GDM1 (cell line): ENCODE data around the gene MAP4.
"Not testable (repeated sequence)": the region's sequence is repeated elsewhere in the genome, so short reads cannot be mapped to it uniquely, and the experiment has no call there.

Source experiments
- DNase-seq: peaks from one replicate; lab custom pipeline; 2025; lab: John Stamatoyannopoulos, UW

The MAP4 gene

DNA sequence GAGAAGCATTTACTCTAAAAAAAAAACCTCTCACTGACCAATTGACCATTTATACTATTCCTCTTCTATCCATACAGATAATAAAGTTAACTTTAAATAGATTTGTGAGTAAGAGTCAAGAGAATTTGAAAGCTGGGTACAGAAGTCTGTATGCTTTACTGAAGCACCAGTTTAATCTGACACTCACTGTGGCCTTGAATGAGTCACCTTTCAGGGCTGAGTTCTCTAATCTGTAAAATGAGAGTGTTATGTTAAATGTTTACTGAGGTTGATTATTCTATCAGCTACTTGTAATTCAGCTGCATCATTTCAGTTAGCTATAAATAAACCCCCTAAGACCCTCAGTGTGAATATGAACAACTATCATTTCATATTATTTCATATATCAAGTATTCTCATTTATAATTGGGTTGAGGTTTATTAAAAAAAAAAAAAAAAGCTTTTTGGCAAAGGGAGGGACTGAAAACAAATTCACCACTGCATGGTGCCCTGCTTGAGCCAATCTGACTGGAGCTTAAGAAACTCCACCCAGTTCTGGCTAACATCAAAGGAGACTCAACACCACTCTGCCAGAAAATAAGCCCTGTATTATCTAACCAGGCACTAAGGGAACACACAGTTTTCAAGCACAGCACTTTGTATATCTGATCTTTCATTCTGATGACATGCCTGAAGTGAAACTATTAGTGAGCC lies 2.8 kb downstream of the MAP4 start:
- DNase-seq, result no peak

- no peak for DNase-seq
Measured at GRCh38 chr3:48012659-48013058, 3.6 kb downstream of the MAP4 start.

DNA sequence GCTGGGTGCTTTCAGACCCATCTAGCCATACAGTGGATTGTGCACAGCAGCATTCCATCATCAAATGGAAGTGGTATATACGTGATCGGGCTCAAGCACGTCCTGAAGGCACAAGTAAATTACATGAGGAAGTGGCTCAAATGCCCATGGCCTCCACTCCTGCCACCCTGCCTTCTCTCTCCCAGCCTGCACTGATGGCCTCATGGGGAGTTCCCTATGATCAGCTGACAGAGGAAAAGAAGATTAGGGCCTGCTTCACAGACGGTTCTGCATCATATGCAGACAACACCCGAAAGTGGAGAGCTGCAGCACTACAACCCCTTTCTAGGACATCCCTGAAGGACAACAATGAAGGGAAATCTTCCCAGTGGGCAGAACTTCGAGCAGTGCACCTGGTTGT lies 8.2 kb downstream of the MAP4 start:
- DNase-seq, result not testable (repeated sequence)

GRCh38 chr3:48007361-48007760 lies 8.9 kb downstream of the MAP4 start:
- DNase-seq, result not testable (repeated sequence)

- not testable (repeated sequence) for DNase-seq
Measured at GRCh38 chr3:48006794-48007193, 9.4 kb downstream of the MAP4 start.

DNA sequence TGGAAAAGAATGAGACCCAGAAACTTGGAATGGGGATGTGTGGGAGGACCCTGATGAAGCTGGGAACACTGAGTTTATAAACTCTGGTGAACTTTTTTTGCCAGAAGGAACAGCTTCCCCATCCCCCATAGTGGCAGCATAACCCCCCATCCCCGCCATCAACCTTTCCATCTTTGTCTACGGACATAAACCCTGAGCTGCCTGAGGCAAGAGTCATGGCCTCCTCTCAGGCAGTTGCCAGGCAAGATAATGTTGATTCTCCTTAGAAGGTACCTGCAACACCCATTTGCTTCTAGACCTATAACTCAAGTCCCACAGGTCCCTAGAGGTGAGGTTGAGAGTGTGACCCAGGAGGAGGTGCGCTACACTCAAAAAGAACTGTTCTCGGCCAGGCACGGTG lies 11.5 kb downstream of the MAP4 start:
- no peak for DNase-seq

DNA sequence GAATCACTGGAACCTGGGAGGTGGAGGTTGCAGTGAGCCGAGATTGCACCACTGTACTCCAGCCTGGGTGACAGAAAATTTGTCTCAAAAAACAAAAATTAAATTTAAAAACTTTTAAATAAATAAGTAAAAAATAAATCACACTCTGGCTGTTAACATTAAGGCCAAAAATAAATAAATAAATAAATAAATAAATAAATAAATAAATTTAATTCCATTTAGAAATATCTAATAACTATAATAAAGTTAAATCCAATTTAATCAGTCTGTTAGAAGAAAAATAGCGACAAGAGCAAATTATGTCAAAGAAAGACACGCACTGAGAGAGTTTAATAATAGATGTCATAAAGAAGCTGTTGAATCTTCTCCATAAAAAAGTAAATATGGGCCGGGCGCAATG lies 13.4 kb downstream of the MAP4 start:
- DNase-seq, result no peak

DNA sequence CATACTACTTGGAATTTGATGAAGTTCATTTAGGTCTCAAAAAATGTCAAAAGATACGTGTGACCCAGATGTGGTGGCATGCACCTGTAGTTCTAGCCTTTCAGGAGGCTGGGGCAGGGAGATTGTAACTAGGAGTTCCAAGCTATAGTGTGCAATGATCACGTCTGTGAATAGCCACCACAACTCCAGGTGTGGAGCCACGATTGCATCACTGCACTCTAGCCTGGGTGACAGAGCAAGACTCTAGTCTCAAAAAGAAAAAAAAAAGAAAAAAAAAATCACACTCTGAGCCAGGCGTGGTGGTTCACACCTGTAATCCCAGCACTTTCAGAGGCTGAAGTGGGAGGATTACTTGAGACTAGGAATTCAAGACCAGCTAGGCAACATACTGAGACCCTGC lies 14.2 kb downstream of the MAP4 start:
- no peak for DNase-seq

GRCh38 chr3:48000212-48000611 lies 16.0 kb downstream of the MAP4 start:
- DNase-seq, result no peak

DNA sequence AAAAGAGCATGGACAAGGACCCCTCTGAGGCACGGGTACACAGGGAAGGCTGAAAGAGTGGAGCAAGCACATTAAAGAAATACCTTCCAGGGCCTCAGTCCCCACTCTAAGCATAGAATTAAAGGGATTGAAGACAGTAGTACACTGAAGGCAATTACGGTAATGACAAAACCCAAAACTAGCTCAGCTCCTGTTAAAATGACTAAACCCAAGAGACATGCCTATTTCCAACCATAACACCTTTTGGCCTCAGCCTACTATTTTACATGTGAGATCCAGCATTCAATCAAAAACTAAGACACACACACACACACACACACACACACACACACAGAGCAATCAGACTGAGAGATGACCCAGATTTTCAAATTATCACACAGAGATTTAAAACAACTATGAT lies 19.8 kb downstream of the MAP4 start:
- no peak for DNase-seq

DNA sequence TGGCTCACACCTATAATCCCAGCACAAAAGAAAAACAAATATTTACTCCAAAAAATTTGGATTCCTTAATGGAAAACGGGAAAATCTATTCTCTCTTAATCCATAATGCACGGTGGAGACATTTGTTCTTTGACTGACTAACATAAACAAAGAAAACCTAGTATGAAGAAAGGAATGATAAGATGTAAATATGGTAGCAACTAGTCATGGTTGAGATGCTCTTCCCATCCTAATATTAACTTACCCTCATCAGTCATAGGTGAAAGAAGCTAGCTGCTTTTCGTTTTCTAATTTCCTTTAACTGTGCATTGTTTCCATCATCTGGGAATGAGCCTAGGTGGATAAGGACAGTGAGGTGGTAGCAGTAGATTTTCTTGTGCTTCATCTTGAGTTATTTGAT lies 22.0 kb downstream of the MAP4 start:
- DNase-seq, result no peak

DNA sequence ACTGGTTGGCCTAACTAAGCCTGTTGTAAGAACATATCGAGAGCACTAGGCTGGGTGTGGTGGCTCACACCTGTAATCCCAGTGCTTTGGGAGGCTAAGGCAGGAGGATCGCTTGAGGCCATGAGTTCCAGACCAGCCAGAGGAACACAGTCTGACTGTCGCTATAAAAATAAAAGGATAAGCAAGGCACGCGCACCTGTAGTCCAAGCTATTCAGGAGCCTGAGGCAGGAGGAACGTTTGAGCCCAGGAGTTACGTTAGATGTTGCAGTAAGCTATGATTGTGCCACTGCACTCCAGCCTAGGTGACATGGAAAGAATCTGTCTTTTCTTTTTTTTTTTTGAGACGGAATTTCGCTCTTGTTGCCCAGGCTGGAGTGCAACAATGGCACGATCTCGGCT lies 24.9 kb downstream of the MAP4 start:
- DNase-seq, result no peak

GRCh38 chr3:47989981-47990440 lies 26.2 kb downstream of the MAP4 start:
- peak; percentile 72 for DNase-seq

DNA sequence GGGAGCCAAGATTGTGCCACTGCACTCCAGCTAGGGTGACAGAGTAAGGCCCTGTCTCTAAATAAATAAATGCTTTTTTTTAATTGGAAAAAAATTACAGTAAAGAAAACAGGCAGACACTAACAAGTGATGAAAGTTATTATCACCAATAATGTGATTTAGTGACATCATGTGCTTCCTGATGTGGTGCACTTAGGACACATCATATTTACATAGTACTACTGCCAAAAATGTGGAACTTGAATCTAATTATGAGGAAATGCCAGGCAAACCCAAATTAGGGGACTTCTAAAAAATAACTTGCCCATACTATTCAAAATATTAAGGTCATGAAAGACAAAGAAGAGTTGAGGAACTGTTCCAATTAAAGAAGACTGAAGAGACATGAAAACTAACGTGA lies 30.8 kb downstream of the MAP4 start:
- DNase-seq, result no peak

- no peak for DNase-seq
Measured at GRCh38 chr3:47984075-47984728, 32.0 kb downstream of the MAP4 start.

GRCh38 chr3:47980795-47981194 lies 35.4 kb downstream of the MAP4 start:
- no peak for DNase-seq

DNA sequence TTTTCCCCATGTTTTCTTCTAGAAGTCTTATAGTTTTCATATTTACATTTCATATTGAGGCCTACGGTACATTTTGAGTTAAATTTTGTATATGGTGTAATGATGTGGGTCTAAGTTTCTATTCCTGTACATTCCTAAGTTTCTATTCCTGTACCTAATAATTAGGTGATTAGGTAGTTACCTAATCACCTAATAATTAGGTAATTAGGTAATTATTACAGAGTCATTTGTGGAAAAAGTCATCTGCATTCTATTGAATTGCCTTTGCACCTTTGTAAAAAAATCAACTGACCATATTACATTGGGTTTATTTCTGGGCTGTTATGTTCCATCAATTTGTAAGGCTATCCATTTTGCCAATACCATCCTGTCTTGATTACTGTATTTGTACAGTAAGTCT lies 37.1 kb downstream of the MAP4 start:
- DNase-seq, result no peak

DNA sequence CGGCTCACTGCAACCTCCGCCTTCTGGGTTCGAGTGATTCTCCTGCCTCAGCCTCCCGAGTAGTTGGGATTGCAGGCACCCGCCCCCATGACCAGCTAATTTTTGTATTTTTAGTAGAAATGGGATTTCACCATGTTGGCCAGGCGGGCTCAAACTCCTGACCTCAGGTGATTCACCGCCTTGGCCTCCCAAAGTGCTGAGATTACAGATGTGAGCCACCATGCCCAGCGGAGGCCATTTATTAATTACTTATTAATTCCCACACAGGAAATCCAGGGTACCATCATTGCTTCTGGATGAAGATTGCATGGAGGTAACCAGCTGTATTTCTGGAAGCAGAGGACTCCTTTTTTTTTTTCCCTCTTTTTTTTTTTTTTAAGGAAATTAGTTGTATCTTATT lies 37.8 kb downstream of the MAP4 start:
- no peak for DNase-seq

- DNase-seq, result no peak
Measured at GRCh38 chr3:47976135-47976732, 40.0 kb downstream of the MAP4 start.

GRCh38 chr3:47974974-47975470 lies 41.2 kb downstream of the MAP4 start:
- no peak for DNase-seq

GRCh38 chr3:47971081-47971480 lies 45.1 kb downstream of the MAP4 start:
- no peak for DNase-seq

GRCh38 chr3:47964740-47965139 lies 51.5 kb downstream of the MAP4 start:
- DNase-seq, result no peak
